Measurements from ENCODE around the gene ANKFY1.

DNA sequence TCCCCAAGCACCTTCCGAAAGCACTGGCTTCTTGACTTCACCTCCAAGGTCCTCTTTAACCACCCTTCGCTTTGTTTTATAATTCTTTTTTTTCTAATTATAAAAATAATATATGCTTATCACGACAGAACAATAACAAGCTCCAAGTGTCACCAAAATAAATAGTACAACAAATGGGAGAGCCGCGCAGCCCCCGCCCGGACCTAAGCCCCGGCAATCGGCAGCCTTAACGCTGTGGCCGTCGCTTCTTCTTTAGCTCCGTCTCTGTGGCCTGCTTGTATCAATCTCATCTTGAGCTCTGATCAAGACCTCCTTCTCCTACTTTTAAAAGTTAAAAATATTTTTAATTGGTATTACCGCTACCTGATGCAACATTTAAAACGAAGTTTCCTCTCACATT is 78.1 kb downstream of the ANKFY1 start:
- TF ChIP-seq, protein P1, sequence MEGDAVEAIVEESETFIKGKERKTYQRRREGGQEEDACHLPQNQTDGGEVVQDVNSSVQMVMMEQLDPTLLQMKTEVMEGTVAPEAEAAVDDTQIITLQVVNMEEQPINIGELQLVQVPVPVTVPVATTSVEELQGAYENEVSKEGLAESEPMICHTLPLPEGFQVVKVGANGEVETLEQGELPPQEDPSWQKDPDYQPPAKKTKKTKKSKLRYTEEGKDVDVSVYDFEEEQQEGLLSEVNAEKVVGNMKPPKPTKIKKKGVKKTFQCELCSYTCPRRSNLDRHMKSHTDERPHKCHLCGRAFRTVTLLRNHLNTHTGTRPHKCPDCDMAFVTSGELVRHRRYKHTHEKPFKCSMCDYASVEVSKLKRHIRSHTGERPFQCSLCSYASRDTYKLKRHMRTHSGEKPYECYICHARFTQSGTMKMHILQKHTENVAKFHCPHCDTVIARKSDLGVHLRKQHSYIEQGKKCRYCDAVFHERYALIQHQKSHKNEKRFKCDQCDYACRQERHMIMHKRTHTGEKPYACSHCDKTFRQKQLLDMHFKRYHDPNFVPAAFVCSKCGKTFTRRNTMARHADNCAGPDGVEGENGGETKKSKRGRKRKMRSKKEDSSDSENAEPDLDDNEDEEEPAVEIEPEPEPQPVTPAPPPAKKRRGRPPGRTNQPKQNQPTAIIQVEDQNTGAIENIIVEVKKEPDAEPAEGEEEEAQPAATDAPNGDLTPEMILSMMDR (IDR thresholded peaks at IDR 0.05) = no peak
- TF ChIP-seq POLR2AphosphoS5 (IDR thresholded peaks at IDR 0.05; ENCODE audit: insufficient read depth in 1 of 2, low read depth in 1 of 2) = no peak
- no peak for TF ChIP-seq POLR2A (IDR thresholded peaks at IDR 0.05)

All from vagina (tissue), 2 donors.